Cardiac muscle cell (in vitro differentiated cells and primary cell): Measurements from ENCODE around the gene HNRNPA3. TPM values are rescaled to one million over a fixed set of nuclear protein-coding genes. Genes with fewer than 3 reads are reported as not detected.
A peak's percentile ranks its signal among the peaks of the same experiment; 100 is the strongest.

Experiments used
- DNase-seq, 2 donors: peaks; one replicate each; pipeline versions ENCODE4 v3.0.0 to v3.0.0-alpha.2; 2010 to 2017; ENCODE audit warnings: low read depth in 1 of 2, low spot score in 1 of 2
- H3K27ac ChIP-seq: fragments of 200-600 bp; sonication (generic); 2 replicates; pipeline ENCODE4 v1.5.1; 2016
- H3K27me3 ChIP-seq: fragments of 200-600 bp; sonication (generic); 2 replicates; pipeline ENCODE4 v1.6.0; 2016; ENCODE audit warnings: control low read depth
- H3K36me3 ChIP-seq: fragments of 200-600 bp; sonication (generic); 2 replicates; pipeline ENCODE4 v1.5.1; 2016; ENCODE audit warnings: control low read depth
- H3K4me1 ChIP-seq: fragments of 200-600 bp; sonication (generic); 2 replicates; pipeline ENCODE4 v1.8.1; 2017; ENCODE audit warnings: low read depth, mild to moderate bottlenecking, mixed run types
- H3K4me3 ChIP-seq: fragments of 200-600 bp; sonication (generic); 2 replicates; pipeline ENCODE4 v1.5.1; 2016; ENCODE audit warnings: mild to moderate bottlenecking
- H3K9me3 ChIP-seq: fragments of 200-600 bp; sonication (generic); 2 replicates; pipeline ENCODE4 v1.5.1; 2017; ENCODE audit warnings: low read depth, mild to moderate bottlenecking, control low read depth
- CTCF ChIP-seq: IDR thresholded peaks from 2 replicates; pipeline ENCODE4 v1.5.1; 2012; ENCODE audit warnings: low read depth, mild to moderate bottlenecking, low read length
- polyA plus RNA-seq: library from polyadenylated mRNA; unstranded; fragments of >200 nt; fragmentation: Nextera tagmentation; extraction: Ambion mirVana; gene quantifications from 2 replicates; pipeline ENCODE4 v1.2.1, GENCODE V29; 2016
- total RNA-seq: library from RNA; depleted of rRNA; stranded (reverse); fragments of >200 nt; gene quantifications from 2 replicates; pipeline ENCODE4 v1.2.3, GENCODE V29; 2016

The HNRNPA3 gene
- total and polyA plus RNA-seq, 2 experiments from 2014 or later, result 78.6 to 81.7 TPM

- DNase-seq, result no peak
- Histone ChIP-seq H3K27me3 (no peaks in the 10 kb centered on the region), H3K9me3 (no peaks in the 10 kb centered on the region), H3K4me3 (no peak overlapping the region), H3K27ac (peak overlapping the region; percentile 22), H3K4me1 (peaks cover 6% of the 10 kb centered on the region), H3K36me3 (no peaks in the 10 kb centered on the region)
- no peak for TF ChIP-seq CTCF
Measured at GRCh38 chr2:177241711-177242120, 29.1 kb downstream of the HNRNPA3 start.

GRCh38 chr2:177242121-177242987, 29.8 kb downstream of the HNRNPA3 start:
- H3K4me1 ChIP-seq, result peaks cover 5% of the 10 kb centered on the region
- H3K36me3 ChIP-seq, result no peaks in the 10 kb centered on the region
- H3K4me3 ChIP-seq, result no peak overlapping the region
- peak overlapping the region; percentile 22 for H3K27ac ChIP-seq
- DNase-seq, result peak in 1 of 2 donors; percentile 94
- H3K9me3 ChIP-seq, result no peaks in the 10 kb centered on the region
- no peaks in the 10 kb centered on the region for H3K27me3 ChIP-seq
- TF ChIP-seq CTCF, result no peak

GRCh38 chr2:177243073-177243472, 30.5 kb downstream of the HNRNPA3 start:
- TF ChIP-seq CTCF, result no peak
- Histone ChIP-seq H3K4me3 (no peak overlapping the region), H3K27me3 (no peaks in the 10 kb centered on the region), H3K9me3 (no peaks in the 10 kb centered on the region), H3K36me3 (no peaks in the 10 kb centered on the region), H3K27ac (peak overlapping the region; percentile 22), H3K4me1 (peaks cover 5% of the 10 kb centered on the region)
- no peak for DNase-seq

GRCh38 chr2:177243476-177243875, 30.9 kb downstream of the HNRNPA3 start:
- Histone ChIP-seq H3K4me3 (no peak overlapping the region), H3K27me3 (no peaks in the 10 kb centered on the region), H3K27ac (no peak overlapping the region), H3K4me1 (peaks cover 5% of the 10 kb centered on the region), H3K36me3 (no peaks in the 10 kb centered on the region), H3K9me3 (no peaks in the 10 kb centered on the region)
- DNase-seq, result no peak
- no peak for TF ChIP-seq CTCF

- Histone ChIP-seq H3K27ac (no peak overlapping the region), H3K36me3 (no peaks in the 10 kb centered on the region), H3K27me3 (no peaks in the 10 kb centered on the region), H3K9me3 (no peaks in the 10 kb centered on the region), H3K4me3 (no peak overlapping the region), H3K4me1 (peaks cover 6% of the 10 kb centered on the region)
- no peak for TF ChIP-seq CTCF
- DNase-seq, result no peak
Measured at GRCh38 chr2:177244244-177244771, 31.7 kb downstream of the HNRNPA3 start.
